Endothelial cell of umbilical vein (primary cell): ENCODE data around the gene CLDN12. TPM values are rescaled to one million over a fixed set of nuclear protein-coding genes. Genes with fewer than 3 reads are reported as not detected.

Experiments used
- BruUV-seq: library from RNA; stranded (reverse); fragments of 400-500 nt; replicated peaks from 2 replicates; lab custom pipeline; 2021; lab: Mats Ljungman, UMichigan
- CTCF ChIA-PET: fragments of 300-600, 350-600 bp; sonication (Branson Sonifier 250); formaldehyde crosslinking; loops from one replicate; lab custom pipeline; 2021; ENCODE audit warnings: antibody characterized with exemption, inconsistent platforms; lab: Charles Lee
- POLR2A ChIA-PET: fragments of 300-600, 350-600 bp; sonication (Branson Sonifier 250); formaldehyde crosslinking; loops from one replicate; lab custom pipeline; 2021; ENCODE audit warnings: antibody characterized with exemption, inconsistent platforms; lab: Charles Lee
- DNase-seq: peaks from one replicate; pipeline ENCODE4 v3.0.0-alpha.2; 2011; ENCODE audit warnings: low read depth, low spot score
- FAIRE-seq: peaks from 2 replicates; lab custom pipeline; 2011; peaks lifted over from hg19 to GRCh38; lab: Jason Lieb, UNC
- H2AFZ ChIP-seq: 2 replicates; pipeline ENCODE4 v1.6.0; 2012; ENCODE audit warnings: low read depth, low read length, control low read depth, inconsistent platforms
- H3K27ac ChIP-seq: 2 replicates; pipeline ENCODE4 v1.5.1; 2011; ENCODE audit warnings: low read depth, mild to moderate bottlenecking, control low read depth, low read length, moderate library complexity; ENCODE audit not compliant: insufficient read depth
- H3K27me3 ChIP-seq, 2 experiments: 2 replicates each; pipeline versions ENCODE4 v1.6.0 to v1.6.1; 2011; ENCODE audit warnings: low read length in 2 of 2, mixed read lengths in 1 of 2; ENCODE audit not compliant: control insufficient read depth in 2 of 2, insufficient read depth in 2 of 2
- H3K36me3 ChIP-seq, 2 experiments: 2 replicates in 1 of 2; 3 replicates in 1 of 2; pipeline ENCODE4 v1.5.1; 2011; ENCODE audit warnings: low read length in 2 of 2, mild to moderate bottlenecking in 1 of 2, moderate library complexity in 1 of 2; ENCODE audit not compliant: control insufficient read depth in 2 of 2, insufficient read depth in 2 of 2; ENCODE audit errors: extremely low read depth in 1 of 2
- H3K4me1 ChIP-seq: 3 replicates; pipeline ENCODE4 v1.5.1; 2011; ENCODE audit warnings: mild to moderate bottlenecking, low read length; ENCODE audit not compliant: control insufficient read depth, insufficient read depth; ENCODE audit errors: extremely low read depth
- H3K4me2 ChIP-seq: 2 replicates; pipeline ENCODE4 v1.6.1; 2011; ENCODE audit warnings: low read length, control low read depth, mixed read lengths; ENCODE audit not compliant: insufficient read depth
- H3K4me3 ChIP-seq, 3 experiments: fragments of 200-600 bp in 1 of 3; sonication (generic), shearing (Covaris generic) in 1 of 3; replicated peaks in 1 of 3; 2 replicates each; pipeline ENCODE4 v1.5.1; 2011 to 2016; ENCODE audit warnings: control low read depth in 3 of 3, low read length in 3 of 3, mild to moderate bottlenecking in 2 of 3, inconsistent platforms in 1 of 3, low read depth in 1 of 3, moderate library complexity in 1 of 3; ENCODE audit not compliant: insufficient read depth in 1 of 3
- H3K79me2 ChIP-seq: 2 replicates; pipeline ENCODE4 v1.6.0; 2012; ENCODE audit warnings: low read length, inconsistent platforms; ENCODE audit not compliant: control insufficient read depth, insufficient read depth
- H3K9ac ChIP-seq: replicated peaks from 2 replicates; pipeline ENCODE3; 2011; ENCODE audit warnings: low read length, control low read depth; ENCODE audit not compliant: insufficient read depth; ENCODE audit errors: extremely low read depth
- H3K9me1 ChIP-seq: replicated peaks from 3 replicates; pipeline ENCODE4 v1.6.0; 2011; ENCODE audit warnings: mild to moderate bottlenecking, low read length; ENCODE audit not compliant: control insufficient read depth, insufficient read depth; ENCODE audit errors: extremely low read depth
- H3K9me3 ChIP-seq: replicated peaks from 2 replicates; pipeline ENCODE4 v1.5.1; 2012; ENCODE audit warnings: low read length, inconsistent platforms; ENCODE audit not compliant: control insufficient read depth, insufficient read depth
- H4K20me1 ChIP-seq: replicated peaks from 2 replicates; pipeline ENCODE3; 2011; ENCODE audit warnings: mild to moderate bottlenecking, low read length; ENCODE audit not compliant: control insufficient read depth, insufficient read depth; ENCODE audit errors: extremely low read depth
- CTCF ChIP-seq, 2 donors: IDR thresholded peaks; 1 replicate in 1 of 2; 2 replicates in 1 of 2; pipeline ENCODE4 v1.5.1; 2011; ENCODE audit warnings: low read length in 2 of 2, mild to moderate bottlenecking in 2 of 2, moderate library complexity in 2 of 2, control low read depth in 1 of 2, inconsistent platforms in 1 of 2, low read depth in 1 of 2; ENCODE audit not compliant: insufficient read depth in 1 of 2; ENCODE audit errors: extremely low read depth in 1 of 2
- EZH2 ChIP-seq: IDR thresholded peaks from 2 replicates; pipeline ENCODE4 v1.6.1; 2012; ENCODE audit warnings: borderline replicate concordance, low read depth, mild to moderate bottlenecking, moderate library complexity, low read length, inconsistent platforms; ENCODE audit not compliant: severe bottlenecking
- FOS ChIP-seq: IDR thresholded peaks from 2 replicates; pipeline ENCODE4 v1.6.1; 2011; ENCODE audit warnings: mild to moderate bottlenecking, low read length, moderate library complexity, borderline replicate concordance; ENCODE audit not compliant: insufficient read depth
- GATA2 ChIP-seq: IDR thresholded peaks from 2 replicates; pipeline ENCODE4 v1.7.0; 2011; ENCODE audit warnings: low read depth, mild to moderate bottlenecking, moderate library complexity, mixed read lengths, low read length; ENCODE audit not compliant: insufficient read length, insufficient read depth
- JUN ChIP-seq: IDR thresholded peaks from 2 replicates; pipeline ENCODE4 v1.6.1; 2011; ENCODE audit warnings: borderline replicate concordance, low read depth; ENCODE audit not compliant: insufficient read length, insufficient read depth
- MAX ChIP-seq: IDR thresholded peaks from 2 replicates; pipeline ENCODE4 v1.6.1; 2011; ENCODE audit not compliant: insufficient read depth, insufficient read length
- MYC ChIP-seq: IDR thresholded peaks from one replicate; pipeline ENCODE4 v1.6.1; 2011; ENCODE audit warnings: mild to moderate bottlenecking, low read depth, low read length
- POLR2A ChIP-seq: IDR thresholded peaks from 2 replicates; pipeline ENCODE4 v1.6.1; 2012; ENCODE audit warnings: low read depth, mild to moderate bottlenecking, control low read depth, low read length
- POLR2AphosphoS5 ChIP-seq: IDR thresholded peaks from 2 replicates; pipeline ENCODE4 v1.6.1; 2012; ENCODE audit warnings: low read depth, mild to moderate bottlenecking, control low read depth, low read length, moderate library complexity; ENCODE audit not compliant: insufficient read depth
- dilution Hi-C: fragments of 300-500 bp; cut with MboI; formaldehyde crosslinking; loops from one replicate; pipeline ENCODE4 v1.15.0; 2019; ENCODE audit warnings: low sequenced_read_pairs; ENCODE audit not compliant: extremely low pct_ligation_motif_present
- intact Hi-C: fragments of 100-400 bp; cut with micrococcal nuclease; formaldehyde crosslinking; loops from one replicate; pipeline ENCODE4 v1.10.0; 2022
- polyA plus RNA-seq, 4 experiments: library from polyadenylated mRNA; depleted of rRNA in 3 of 4; stranded (reverse) in 3 of 4; unstranded in 1 of 4; fragments of >200 nt; gene quantifications; 2 replicates each; pipeline versions ENCODE4 v1.2.1 to v1.2.3, GENCODE V29; 2011 to 2012; ENCODE audit warnings: missing spikeins in 1 of 4
- total RNA-seq: library from RNA; stranded (reverse); gene quantifications from 2 replicates; pipeline ENCODE4 v1.2.3, GENCODE V29; 2021

Gene CLDN12
- total and polyA plus RNA-seq, 2 donors (not counting 3 experiments of a cell fraction or from before 2014, with no cell fraction given): 6.1 to 22.7 TPM

- DNase-seq (no peak), FAIRE-seq (no peak)
- BruUV-seq: no TSS peak
- Histone ChIP-seq H3K27me3 (peaks cover 0 to 4% of the 10 kb centered on the region in 2 experiments), H2AFZ (no peak overlapping the region), H3K4me3 (no peak overlapping the region), H3K36me3 (no peaks in the 10 kb centered on the region), H3K9me1 (no peaks in the 10 kb centered on the region), H3K4me2 (no peak overlapping the region), H3K4me1 (no peaks in the 10 kb centered on the region), H3K9ac (no peak overlapping the region), H3K9me3 (no peaks in the 10 kb centered on the region), H3K27ac (no peak overlapping the region), H3K79me2 (no peaks in the 10 kb centered on the region), H4K20me1 (no peaks in the 10 kb centered on the region)
- CTCF ChIA-PET: interaction anchor here (0.6 to 7.8 kb wide), 7 partner anchors 9 to 601 kb away, joined by 3 to 248 read pairs (median 4); no protein-coding TSS in a partner anchor
- POLR2A ChIA-PET: no interaction called here
- dilution Hi-C loops: no loop called here
- TF ChIP-seq CTCF (IDR thresholded peaks at IDR 0.05; ENCODE audit: extremely low read depth in 1 of 2, insufficient read depth in 1 of 2, low read depth in 1 of 2, low read length in 2 of 2) (no peak), MYC (no peak), POLR2A (no peak), EZH2 (no peak), GATA2 (no peak), MAX (no peak), JUN (no peak), FOS (no peak), POLR2AphosphoS5 (no peak)
- intact Hi-C loops: no loop called here
Observed at GRCh38 chr7:90433221-90433620, 30.0 kb downstream of the CLDN12 start.
